Left hindlimb (tissue), 1 donor: ENCODE data around the gene SKIC2.
"Not testable (repeated sequence)": the region's sequence is repeated elsewhere in the genome, so short reads cannot be mapped to it uniquely, and the experiment has no call there.

ENCODE experiments used
- DNase-seq: peaks from one replicate; pipeline ENCODE4 v3.0.0-alpha.2; 2018

Gene SKIC2

GRCh38 chr6:32005538-32005880 lies 46.5 kb downstream of the SKIC2 start:
- peak; percentile 10 for DNase-seq

GRCh38 chr6:32005991-32006529 lies 47.1 kb downstream of the SKIC2 start:
- peak; percentile 6 for DNase-seq

- DNase-seq: peak; percentile 16
Observed at GRCh38 chr6:32007086-32007485, 48.1 kb downstream of the SKIC2 start.

GRCh38 chr6:32008037-32008436 lies 49.1 kb downstream of the SKIC2 start:
- not testable (repeated sequence) for DNase-seq

- DNase-seq: not testable (repeated sequence)
Observed at GRCh38 chr6:32008616-32009015, 49.6 kb downstream of the SKIC2 start.

- DNase-seq: not testable (repeated sequence)
Observed at GRCh38 chr6:32009537-32009936, 50.6 kb downstream of the SKIC2 start.

- peak; percentile 29 for DNase-seq
Observed at GRCh38 chr6:32010856-32011530, 52.0 kb downstream of the SKIC2 start.

- DNase-seq: peak; percentile 6
Observed at GRCh38 chr6:32012941-32013617, 54.1 kb downstream of the SKIC2 start.

- DNase-seq: not testable (repeated sequence)
Observed at GRCh38 chr6:32013738-32014137, 54.8 kb downstream of the SKIC2 start.

- DNase-seq: not testable (repeated sequence)
Observed at GRCh38 chr6:32014547-32014946, 55.6 kb downstream of the SKIC2 start, which contains the start of gene C4B. Gene C4B, plus strand, starts transcription at chr6:32014795. Its CDS starts 51 bp downstream, at chr6:32014846.
